Lower leg skin (tissue), 3 donors: ENCODE data around the gene MCTP1.

ENCODE experiments used
- POLR2A ChIP-seq, 2 donors: fragments of 450-650 bp; IDR thresholded peaks; one replicate each; pipeline ENCODE4 v1.6.1; 2016 to 2017; ENCODE audit warnings: antibody characterized with exemption in 2 of 2, mild to moderate bottlenecking in 1 of 2, moderate library complexity in 1 of 2
- TF ChIP-seq, protein P1 (sequence below), 3 donors: fragments of 450-650 bp; IDR thresholded peaks; one replicate each; pipeline ENCODE4 v1.5.1; 2016; ENCODE audit warnings: antibody characterized with exemption in 3 of 3, mild to moderate bottlenecking in 3 of 3, moderate library complexity in 2 of 3

DNA sequence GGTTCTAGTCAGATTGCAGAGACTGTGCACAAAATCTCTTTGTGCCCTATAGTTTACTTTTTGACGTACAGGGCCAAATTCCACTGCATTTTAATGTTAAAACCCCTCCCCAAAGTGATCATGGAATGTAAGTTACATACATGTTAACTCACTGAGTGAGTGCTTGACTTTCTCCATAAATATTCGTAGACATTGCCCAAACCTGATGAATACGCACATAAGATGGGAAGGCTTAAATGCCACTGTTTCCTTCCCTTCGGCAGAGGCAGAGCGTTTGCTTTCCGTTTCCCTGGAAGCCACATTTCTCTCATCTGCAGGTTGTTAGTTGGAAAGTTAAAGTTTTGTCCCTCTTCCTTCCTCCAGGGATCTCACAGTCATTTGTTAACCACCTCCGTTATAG, 286.2 kb downstream of the MCTP1 start:
- TF ChIP-seq, protein P1, sequence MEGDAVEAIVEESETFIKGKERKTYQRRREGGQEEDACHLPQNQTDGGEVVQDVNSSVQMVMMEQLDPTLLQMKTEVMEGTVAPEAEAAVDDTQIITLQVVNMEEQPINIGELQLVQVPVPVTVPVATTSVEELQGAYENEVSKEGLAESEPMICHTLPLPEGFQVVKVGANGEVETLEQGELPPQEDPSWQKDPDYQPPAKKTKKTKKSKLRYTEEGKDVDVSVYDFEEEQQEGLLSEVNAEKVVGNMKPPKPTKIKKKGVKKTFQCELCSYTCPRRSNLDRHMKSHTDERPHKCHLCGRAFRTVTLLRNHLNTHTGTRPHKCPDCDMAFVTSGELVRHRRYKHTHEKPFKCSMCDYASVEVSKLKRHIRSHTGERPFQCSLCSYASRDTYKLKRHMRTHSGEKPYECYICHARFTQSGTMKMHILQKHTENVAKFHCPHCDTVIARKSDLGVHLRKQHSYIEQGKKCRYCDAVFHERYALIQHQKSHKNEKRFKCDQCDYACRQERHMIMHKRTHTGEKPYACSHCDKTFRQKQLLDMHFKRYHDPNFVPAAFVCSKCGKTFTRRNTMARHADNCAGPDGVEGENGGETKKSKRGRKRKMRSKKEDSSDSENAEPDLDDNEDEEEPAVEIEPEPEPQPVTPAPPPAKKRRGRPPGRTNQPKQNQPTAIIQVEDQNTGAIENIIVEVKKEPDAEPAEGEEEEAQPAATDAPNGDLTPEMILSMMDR (IDR thresholded peaks at IDR 0.05): no peak
- no peak for TF ChIP-seq POLR2A (IDR thresholded peaks at IDR 0.05)
